B cell (primary cell): ENCODE data around the gene KDM5A. TPM values are rescaled to one million over a fixed set of nuclear protein-coding genes. Genes with fewer than 3 reads are reported as not detected.

ENCODE experiments used
- ATAC-seq: fragments of 200-7000 bp; cut with Tn5 transposase; one replicate; pipeline ENCODE4 v1.10.0; 2021; ENCODE audit warnings: low read depth, mild to moderate bottlenecking, moderate number of reproducible peaks, moderate library complexity
- CTCF ChIA-PET: fragments of 350-600 bp; sonication (Branson Sonifier 250); formaldehyde crosslinking; loops from one replicate; lab custom pipeline; 2021; ENCODE audit warnings: antibody characterized with exemption, inconsistent platforms; lab: Charles Lee
- POLR2A ChIA-PET: fragments of 350-600 bp; sonication (Branson Sonifier 250); formaldehyde crosslinking; loops from one replicate; lab custom pipeline; 2021; ENCODE audit warnings: antibody characterized with exemption; lab: Charles Lee
- DNase-seq: peaks from one replicate; pipeline ENCODE4 v3.0.0; 2013
- H2AFZ ChIP-seq: 2 replicates; pipeline ENCODE4 v1.6.1; 2012; ENCODE audit warnings: mild to moderate bottlenecking, low read depth, low read length; ENCODE audit not compliant: insufficient read depth, poor library complexity, severe bottlenecking
- H3K27ac ChIP-seq, 2 donors: 1 replicate in 1 of 2; 2 replicates in 1 of 2; pipeline ENCODE4 v1.5.1; 2012 to 2013; ENCODE audit warnings: low read length in 2 of 2, mild to moderate bottlenecking in 2 of 2, moderate library complexity in 1 of 2
- H3K27me3 ChIP-seq, 4 experiments: fragments of 200-600 bp in 1 of 4; sonication (generic) in 1 of 4; replicated peaks in 1 of 4; 1 replicate in 2 of 4; 2 replicates in 2 of 4; pipeline versions ENCODE4 v1.6.1 to v1.7.0; 2013 to 2016; ENCODE audit warnings: low read length in 3 of 4, mild to moderate bottlenecking in 2 of 4, mixed read lengths in 1 of 4, moderate library complexity in 1 of 4; ENCODE audit not compliant: insufficient read depth in 4 of 4, control insufficient read depth in 3 of 4; ENCODE audit errors: control extremely low read depth in 1 of 4
- H3K36me3 ChIP-seq, 2 experiments: replicated peaks in 1 of 2; 1 replicate in 1 of 2; 2 replicates in 1 of 2; pipeline versions ENCODE4 v1.6.1 to v1.7.1; 2013; ENCODE audit warnings: low read length in 1 of 2; ENCODE audit not compliant: insufficient read depth in 2 of 2, control insufficient read depth in 1 of 2; ENCODE audit errors: control extremely low read depth in 1 of 2, extremely low read depth in 1 of 2
- H3K4me1 ChIP-seq, 2 donors: fragments of 200-600 bp in 1 of 2; sonication (generic) in 1 of 2; 1 replicate in 1 of 2; 2 replicates in 1 of 2; pipeline versions ENCODE4 v1.5.1 to v1.6.1; 2013 to 2017; ENCODE audit warnings: low read length in 2 of 2; ENCODE audit not compliant: control insufficient read depth in 2 of 2, insufficient read depth in 2 of 2
- H3K4me2 ChIP-seq: replicated peaks from 2 replicates; pipeline ENCODE3; 2012; ENCODE audit warnings: mild to moderate bottlenecking, low read depth, low read length; ENCODE audit not compliant: poor library complexity, severe bottlenecking
- H3K4me3 ChIP-seq, 5 experiments: fragments of 200-600 bp in 1 of 5; sonication (generic) in 1 of 5; 1 replicate in 3 of 5; 2 replicates in 2 of 5; pipeline versions ENCODE4 v1.5.1 to v1.7.0; 2011 to 2016; ENCODE audit warnings: low read length in 4 of 5, mild to moderate bottlenecking in 4 of 5, low read depth in 2 of 5, control low read depth in 1 of 5, moderate library complexity in 1 of 5; ENCODE audit not compliant: insufficient read depth in 1 of 5; ENCODE audit errors: control extremely low read depth in 1 of 5, extremely low read depth in 1 of 5
- H3K79me2 ChIP-seq: fragments of 200-600 bp; sonication (generic); one replicate; pipeline ENCODE4 v1.6.0; 2016; ENCODE audit warnings: low read length; ENCODE audit not compliant: control insufficient read depth, insufficient read depth
- H3K9ac ChIP-seq: fragments of 200-600 bp; sonication (generic); 2 replicates; pipeline ENCODE4 v1.6.1; 2017; ENCODE audit warnings: mild to moderate bottlenecking, low read length, moderate library complexity
- H3K9me3 ChIP-seq, 3 donors: one replicate each; pipeline versions ENCODE4 v1.6.1 to v1.7.1; 2013; ENCODE audit warnings: low read length in 2 of 3; ENCODE audit not compliant: control insufficient read depth in 2 of 3, insufficient read depth in 1 of 3; ENCODE audit errors: control extremely low read depth in 1 of 3
- H4K20me1 ChIP-seq: 2 replicates; pipeline ENCODE4 v1.6.0; 2012; ENCODE audit warnings: mild to moderate bottlenecking, low read length; ENCODE audit not compliant: insufficient read depth, control insufficient read depth, poor library complexity, severe bottlenecking
- H3K27ac Mint-ChIP-seq: one replicate; pipeline ENCODE4 v1.8.0; 2021; ENCODE audit warnings: mixed read lengths
- H3K27me3 Mint-ChIP-seq: one replicate; pipeline ENCODE4 v1.8.0; 2021; ENCODE audit warnings: mixed read lengths
- H3K4me1 Mint-ChIP-seq: one replicate; pipeline ENCODE4 v1.8.0; 2021; ENCODE audit warnings: mixed read lengths
- H3K4me3 Mint-ChIP-seq: one replicate; pipeline ENCODE4 v1.8.0; 2021; ENCODE audit warnings: mixed read lengths
- H3K9me3 Mint-ChIP-seq: one replicate; pipeline ENCODE4 v1.8.0; 2022; ENCODE audit warnings: mixed read lengths; ENCODE audit not compliant: insufficient read depth
- CTCF ChIP-seq: fragments of 200-600 bp; IDR thresholded peaks from one replicate; pipeline ENCODE4 v1.8.0; 2022; ENCODE audit warnings: antibody characterized with exemption, mild to moderate bottlenecking
- EZH2 ChIP-seq: IDR thresholded peaks from 2 replicates; pipeline ENCODE4 v1.6.1; 2012; ENCODE audit warnings: borderline replicate concordance, low read depth, mild to moderate bottlenecking, moderate library complexity, low read length; ENCODE audit not compliant: insufficient read depth, poor library complexity, severe bottlenecking
- WGBS: methylation state at CpG from one replicate; pipeline ENCODE4 v1.1.5; 2013; ENCODE audit warnings: missing lambda C conversion rate; ENCODE audit not compliant: insufficient coverage; 5-methylcytosine and 5-hydroxymethylcytosine counted together
- intact Hi-C: fragments of 100-400 bp; cut with micrococcal nuclease; formaldehyde crosslinking; loops from one replicate; pipeline ENCODE4 v1.10.0; 2022
- polyA plus RNA-seq: library from polyadenylated mRNA; depleted of rRNA; stranded (reverse); fragments of >200 nt; gene quantifications from 2 replicates; pipeline ENCODE4 v1.2.3, GENCODE V29; 2012
- total RNA-seq, 2 donors: library from RNA; stranded (reverse); fragments of 120-200 nt in 1 of 2; gene quantifications; 1 replicate in 1 of 2; 2 replicates in 1 of 2; pipeline versions ENCODE4 v1.2.3 to v1.2.4, GENCODE V29; 2013 to 2022

Gene KDM5A
- total and polyA plus RNA-seq, 2 donors (not counting 1 experiment from before 2014, with no cell fraction given), result 13.0 to 171 TPM

- no peak for DNase-seq
- no peaks in the 10 kb centered on the region for H3K27me3 ChIP-seq
- H3K4me2 ChIP-seq, result no peak overlapping the region
- H3K36me3 ChIP-seq, result peaks cover 10 to 20% of the 10 kb centered on the region in 2 experiments
- intact Hi-C loops, result no loop called here
- TF ChIP-seq CTCF, result no peak
- TF ChIP-seq EZH2, result no peak
- no peak overlapping the region for H3K27ac Mint-ChIP-seq
- H3K27ac ChIP-seq, result no peak overlapping the region
- no peaks in the 10 kb centered on the region for H3K4me1 Mint-ChIP-seq
- WGBS, result no CpG with 5 or more reads among the region's 3 CpGs
- no peak overlapping the region for H3K4me3 ChIP-seq
- ChIA-PET POLR2A (no interaction called here), CTCF (interaction anchor here (0.6 kb wide), 1 partner anchor 9 kb away, joined by 4 read pairs; no protein-coding TSS in a partner anchor)
- H3K27me3 Mint-ChIP-seq, result no peaks in the 10 kb centered on the region
- no peaks in the 10 kb centered on the region for H3K79me2 ChIP-seq
- H3K9me3 Mint-ChIP-seq, result no peaks in the 10 kb centered on the region
- ATAC-seq, result no peak
- H3K4me3 Mint-ChIP-seq, result no peak overlapping the region
- H2AFZ ChIP-seq, result no peak overlapping the region
- no peaks in the 10 kb centered on the region for H3K9me3 ChIP-seq
- H3K9ac ChIP-seq, result no peak overlapping the region
- no peaks in the 10 kb centered on the region for H3K4me1 ChIP-seq
- H4K20me1 ChIP-seq, result no peaks in the 10 kb centered on the region
Measured at GRCh38 chr12:422526-422925, 33.4 kb upstream of the KDM5A start.

GRCh38 chr12:418432-418831 lies 29.3 kb upstream of the KDM5A start:
- 98% methylated on average over 3 of the region's 6 CpGs for WGBS
- no peak overlapping the region for H3K9ac ChIP-seq
- H3K79me2 ChIP-seq, result no peaks in the 10 kb centered on the region
- no peak overlapping the region for H3K4me3 Mint-ChIP-seq
- TF ChIP-seq CTCF (no peak), EZH2 (no peak)
- H3K4me2 ChIP-seq, result no peak overlapping the region
- no peaks in the 10 kb centered on the region for H4K20me1 ChIP-seq
- H3K4me3 ChIP-seq, result no peak overlapping the region
- no peaks in the 10 kb centered on the region for H3K9me3 Mint-ChIP-seq
- H3K27me3 ChIP-seq, result no peaks in the 10 kb centered on the region
- no peaks in the 10 kb centered on the region for H3K27me3 Mint-ChIP-seq
- H3K36me3 ChIP-seq, result peaks cover 12 to 38% of the 10 kb centered on the region in 2 experiments
- H3K9me3 ChIP-seq, result no peaks in the 10 kb centered on the region
- H3K27ac ChIP-seq, result no peak overlapping the region
- no peak overlapping the region for H3K27ac Mint-ChIP-seq
- H2AFZ ChIP-seq, result no peak overlapping the region
- H3K4me1 ChIP-seq, result no peaks in the 10 kb centered on the region
- ATAC-seq (no peak), DNase-seq (no peak)
- H3K4me1 Mint-ChIP-seq, result no peaks in the 10 kb centered on the region
- ChIA-PET POLR2A (interaction anchor here (0.6 kb wide), 1 partner anchor 17 kb away, joined by 3 read pairs; no protein-coding TSS in a partner anchor), CTCF (no interaction called here)
- intact Hi-C loops, result no loop called here
